H1 (cell line): Measurements from ENCODE around the gene SLC7A11. TPM values are rescaled to one million over a fixed set of nuclear protein-coding genes. Genes with fewer than 3 reads are reported as not detected.

ENCODE experiments used
- CTCF ChIA-PET: fragments of 300-600 bp; sonication (Branson Sonifier 250); formaldehyde crosslinking; loops from one replicate; lab custom pipeline; 2021; ENCODE audit not compliant: partially characterized antibody; lab: Charles Lee
- POLR2A ChIA-PET: fragments of 300-600 bp; sonication (Branson Sonifier 250); formaldehyde crosslinking; loops from one replicate; lab custom pipeline; 2021; ENCODE audit warnings: inconsistent platforms; ENCODE audit not compliant: partially characterized antibody; lab: Charles Lee
- DNase-seq, 2 experiments: peaks; one replicate each; pipeline versions ENCODE4 v3.0.0 to v3.0.0-alpha.2; 2010 to 2022; ENCODE audit warnings: low spot score in 2 of 2, low read depth in 1 of 2, mixed read lengths in 1 of 2
- FAIRE-seq: peaks from 2 replicates; lab custom pipeline; 2011; peaks lifted over from hg19 to GRCh38; lab: Jason Lieb, UNC
- H2AFZ ChIP-seq: 2 replicates; pipeline ENCODE4 v1.8.1; 2012; ENCODE audit warnings: low read length, inconsistent platforms
- H2AK5ac ChIP-seq: 2 replicates; pipeline ENCODE4 v1.6.1; 2013; ENCODE audit warnings: low read depth, low read length
- H2BK120ac ChIP-seq: replicated peaks from 2 replicates; pipeline ENCODE3; 2013; ENCODE audit warnings: low read depth, low read length, inconsistent platforms
- H2BK12ac ChIP-seq: 2 replicates; pipeline ENCODE4 v1.6.1; 2013; ENCODE audit warnings: low read depth, low read length
- H2BK15ac ChIP-seq: 2 replicates; pipeline ENCODE4 v1.6.1; 2013; ENCODE audit warnings: low read length
- H2BK20ac ChIP-seq: 2 replicates; pipeline ENCODE4 v1.6.1; 2013; ENCODE audit warnings: low read length
- H2BK5ac ChIP-seq: 2 replicates; pipeline ENCODE4 v1.6.1; 2013; ENCODE audit warnings: low read depth, low read length
- H3K14ac ChIP-seq: 2 replicates; pipeline ENCODE4 v1.6.1; 2013; ENCODE audit warnings: inconsistent platforms; ENCODE audit not compliant: insufficient read length
- H3K18ac ChIP-seq: 2 replicates; pipeline ENCODE4 v1.6.1; 2013; ENCODE audit warnings: low read length; ENCODE audit errors: extremely low read depth
- H3K23ac ChIP-seq: 2 replicates; pipeline ENCODE4 v1.6.1; 2013; ENCODE audit warnings: inconsistent platforms; ENCODE audit not compliant: insufficient read length
- H3K23me2 ChIP-seq: 2 replicates; pipeline ENCODE4 v1.6.1; 2013; ENCODE audit warnings: low read depth, low read length
- H3K27ac ChIP-seq: 2 replicates; pipeline ENCODE4 v1.6.1; 2011; ENCODE audit warnings: low read depth, low read length, inconsistent platforms
- H3K27me3 ChIP-seq, 4 experiments: replicated peaks in 1 of 4; 1 replicate in 1 of 4; 2 replicates in 3 of 4; pipeline versions ENCODE4 v1.6.1 to v1.8.1; 2011 to 2013; ENCODE audit warnings: low read length in 3 of 4, mild to moderate bottlenecking in 3 of 4, inconsistent platforms in 2 of 4, mixed read lengths in 2 of 4, moderate library complexity in 1 of 4; ENCODE audit not compliant: control insufficient read depth in 3 of 4, insufficient read depth in 3 of 4; ENCODE audit errors: extremely low read depth in 1 of 4
- H3K36me3 ChIP-seq, 4 experiments: 2 replicates each; pipeline versions ENCODE4 v1.6.1 to v1.8.1; 2011 to 2013; ENCODE audit warnings: mild to moderate bottlenecking in 4 of 4, low read length in 3 of 4, moderate library complexity in 2 of 4, control low read depth in 1 of 4, inconsistent platforms in 1 of 4; ENCODE audit not compliant: insufficient read depth in 4 of 4, control insufficient read depth in 2 of 4
- H3K4ac ChIP-seq: replicated peaks from 2 replicates; pipeline ENCODE3; 2013; ENCODE audit warnings: low read length, low read depth, mixed read lengths, inconsistent platforms; ENCODE audit not compliant: insufficient read length
- H3K4me1 ChIP-seq, 4 experiments: replicated peaks in 1 of 4; 1 replicate in 1 of 4; 2 replicates in 3 of 4; pipeline versions ENCODE4 v1.6.1 to v1.8.1; 2011 to 2013; ENCODE audit warnings: low read length in 3 of 4, inconsistent platforms in 2 of 4, mixed read lengths in 1 of 4; ENCODE audit not compliant: insufficient read depth in 4 of 4, control insufficient read depth in 3 of 4
- H3K4me2 ChIP-seq, 2 experiments: 2 replicates each; pipeline versions ENCODE4 v1.6.1 to v1.8.1; 2011 to 2013; ENCODE audit warnings: low read depth in 2 of 2, low read length in 2 of 2, control low read depth in 1 of 2, inconsistent platforms in 1 of 2, mild to moderate bottlenecking in 1 of 2; ENCODE audit not compliant: insufficient read depth in 1 of 2
- H3K4me3 ChIP-seq, 4 experiments: fragments of 200-600, 300-600 bp in 1 of 4; sonication (generic), shearing (Covaris generic), sonication (Bioruptor Twin) in 1 of 4; 2 replicates each; pipeline versions ENCODE4 v1.5.1 to v1.8.1; 2011 to 2016; ENCODE audit warnings: low read length in 4 of 4, low read depth in 3 of 4, control low read depth in 2 of 4, inconsistent platforms in 2 of 4, mild to moderate bottlenecking in 2 of 4, mixed read lengths in 1 of 4, moderate library complexity in 1 of 4; ENCODE audit not compliant: insufficient read depth in 2 of 4; ENCODE audit errors: extremely low read depth in 1 of 4
- H3K56ac ChIP-seq: replicated peaks from 2 replicates; pipeline ENCODE3; 2013; ENCODE audit warnings: low read depth, mild to moderate bottlenecking, mixed read lengths, low read length, inconsistent platforms; ENCODE audit not compliant: insufficient read length
- H3K79me1 ChIP-seq: 2 replicates; pipeline ENCODE4 v1.6.1; 2013; ENCODE audit warnings: low read depth, low read length, control low read depth
- H3K79me2 ChIP-seq, 2 experiments: 2 replicates each; pipeline versions ENCODE4 v1.6.1 to v1.8.1; 2012 to 2013; ENCODE audit warnings: low read length in 2 of 2, mild to moderate bottlenecking in 2 of 2, inconsistent platforms in 1 of 2; ENCODE audit not compliant: insufficient read depth in 2 of 2, control insufficient read depth in 1 of 2
- H3K9ac ChIP-seq, 4 experiments: replicated peaks in 1 of 4; 1 replicate in 1 of 4; 2 replicates in 3 of 4; pipeline versions ENCODE4 v1.6.1 to v1.8.1; 2011 to 2013; ENCODE audit warnings: low read depth in 3 of 4, low read length in 3 of 4, control low read depth in 2 of 4, mild to moderate bottlenecking in 2 of 4, moderate library complexity in 2 of 4, inconsistent platforms in 1 of 4; ENCODE audit errors: extremely low read depth in 1 of 4
- H3K9me3 ChIP-seq, 2 experiments: 2 replicates each; pipeline versions ENCODE4 v1.6.1 to v1.8.1; 2012 to 2013; ENCODE audit warnings: mild to moderate bottlenecking in 2 of 2, moderate library complexity in 2 of 2, control low read depth in 1 of 2, inconsistent platforms in 1 of 2, low read depth in 1 of 2, low read length in 1 of 2, mixed read lengths in 1 of 2; ENCODE audit not compliant: insufficient read depth in 2 of 2
- H4K20me1 ChIP-seq, 2 experiments: replicated peaks in 1 of 2; 2 replicates each; pipeline versions ENCODE3 to v1.8.1; 2011 to 2013; ENCODE audit warnings: inconsistent platforms in 2 of 2, low read length in 2 of 2, mild to moderate bottlenecking in 1 of 2; ENCODE audit not compliant: insufficient read depth in 2 of 2, control insufficient read depth in 1 of 2
- H4K5ac ChIP-seq: 2 replicates; pipeline ENCODE4 v1.6.1; 2013; ENCODE audit warnings: low read length, low read depth, mixed read lengths, inconsistent platforms; ENCODE audit not compliant: insufficient read length
- H4K8ac ChIP-seq: 2 replicates; pipeline ENCODE4 v1.8.0; 2013; ENCODE audit warnings: mild to moderate bottlenecking, moderate library complexity, low read length, inconsistent platforms; ENCODE audit not compliant: insufficient read depth; ENCODE audit errors: extremely low read depth
- H4K91ac ChIP-seq: replicated peaks from 2 replicates; pipeline ENCODE3; 2013; ENCODE audit warnings: low read length, mixed read lengths, inconsistent platforms; ENCODE audit not compliant: insufficient read length
- ATF2 ChIP-seq: IDR thresholded peaks from 2 replicates; pipeline ENCODE4 v1.6.1; 2012; ENCODE audit warnings: low read length, inconsistent platforms
- CBX8 ChIP-seq: fragments of 300-800, 300-1000 bp; sonication (generic); IDR thresholded peaks from 2 replicates; pipeline ENCODE4 v1.7.1; 2016; ENCODE audit warnings: low read depth, low read length, borderline replicate concordance
- CHD1 ChIP-seq: IDR thresholded peaks from 2 replicates; pipeline ENCODE4 v1.6.1; 2012; ENCODE audit warnings: low read depth, low read length, improper control_type of control experiment
- EZH2 ChIP-seq: fragments of 200-600 bp; sonication (generic); IDR thresholded peaks from 2 replicates; pipeline ENCODE4 v1.7.1; 2012; ENCODE audit warnings: low read depth, mild to moderate bottlenecking, moderate library complexity, low read length, inconsistent platforms; ENCODE audit not compliant: severe bottlenecking
- FOSL1 ChIP-seq: IDR thresholded peaks from 2 replicates; pipeline ENCODE4 v1.6.1; 2011; ENCODE audit warnings: mild to moderate bottlenecking, low read depth, low read length, moderate library complexity; ENCODE audit not compliant: insufficient read depth
- NANOG ChIP-seq: IDR thresholded peaks from 2 replicates; pipeline ENCODE4 v1.6.1; 2011; ENCODE audit warnings: low read length, low read depth, mild to moderate bottlenecking, inconsistent platforms; ENCODE audit not compliant: insufficient read depth, poor library complexity, severe bottlenecking
- POLR2AphosphoS5 ChIP-seq: IDR thresholded peaks from 2 replicates; pipeline ENCODE4 v1.6.1; 2011; ENCODE audit warnings: low read depth, low read length
- RFX5 ChIP-seq: IDR thresholded peaks from 2 replicates; pipeline ENCODE4 v1.6.1; 2011; ENCODE audit warnings: low read depth, low read length, improper control_type of control experiment, borderline replicate concordance
- RNF2 ChIP-seq: fragments of 200-900, 300-1000 bp; sonication (generic); IDR thresholded peaks from 2 replicates; pipeline ENCODE4 v1.7.1; 2016; ENCODE audit warnings: borderline replicate concordance, low read depth, mild to moderate bottlenecking, antibody characterized with exemption, low read length; ENCODE audit not compliant: poor library complexity, severe bottlenecking; ENCODE audit errors: missing control alignments
- SP4 ChIP-seq: IDR thresholded peaks from 2 replicates; pipeline ENCODE4 v1.6.1; 2012; ENCODE audit warnings: low read length, inconsistent platforms
- SRF ChIP-seq: IDR thresholded peaks from 2 replicates; pipeline ENCODE4 v1.6.1; 2011; ENCODE audit warnings: mild to moderate bottlenecking, low read depth, low read length, moderate library complexity
- WGBS, 2 experiments: shearing (Covaris generic) in 1 of 2; methylation state at CpG; one replicate each; pipeline versions ENCODE4 v1.1.6 to v1.1.7; 2013 to 2015; ENCODE audit warnings: low lambda C conversion rate in 2 of 2, mixed read lengths in 2 of 2, inconsistent platforms in 1 of 2, low coverage in 1 of 2, missing lambda C conversion rate in 1 of 2; ENCODE audit not compliant: insufficient replicate concordance in 2 of 2, insufficient coverage in 1 of 2, insufficient read length in 1 of 2; ENCODE audit errors: extremely low coverage in 1 of 2, missing lambda C conversion rate in 1 of 2; 5-methylcytosine and 5-hydroxymethylcytosine counted together
- polyA plus RNA-seq, 7 experiments: library from polyadenylated mRNA; depleted of rRNA in 3 of 7; stranded (reverse) in 5 of 7; unstranded in 2 of 7; fragments of >200 nt in 5 of 7; fragments of 200-250 nt in 2 of 7; gene quantifications; 1 replicate in 5 of 7; 2 replicates in 1 of 7; 4 replicates in 1 of 7; pipeline versions ENCODE4 v1.2.1 to v1.2.3, GENCODE V29; 2011 to 2013; ENCODE audit warnings: missing spikeins in 2 of 7, mixed read lengths in 2 of 7
- total RNA-seq: library from RNA; stranded (reverse); fragmentation: NEBNext Ultra II Directional; extraction: Animal tissue kit (Norgen Biotek cat#: 25700); gene quantifications from 2 replicates; pipeline ENCODE4 v1.2.1, GENCODE V29; 2021

The SLC7A11 gene
- total and polyA plus RNA-seq, 2 of the 8 experiments (the other 6 are each of a cell fraction or from before 2014, with no cell fraction given): 6.6 to 17.0 TPM

GRCh38 chr4:138277133-138277532 lies 35.0 kb upstream of the SLC7A11 start:
- DNase-seq (no peak), FAIRE-seq (no peak)
- Histone ChIP-seq H3K23ac (no peak overlapping the region), H2BK12ac (no peak overlapping the region), H4K8ac (no peak overlapping the region), H3K23me2 (0 out of 2 replicates have a peak, but pooled peaks cover 1% of the 10 kb centered on the region), H3K4me3 (no peak overlapping the region), H3K79me2 (no peaks in the 10 kb centered on the region), H4K5ac (no peak overlapping the region), H3K4me1 (no peaks in the 10 kb centered on the region), H4K91ac (no peak overlapping the region), H3K9ac (no peak overlapping the region), H3K36me3 (no peaks in the 10 kb centered on the region; a peak in 1 of 8 replicates), H3K27ac (no peak overlapping the region), H3K27me3 (no peaks in the 10 kb centered on the region), H3K14ac (no peak overlapping the region), H3K56ac (no peak overlapping the region), H2BK20ac (no peak overlapping the region), H2AFZ (0 out of 2 replicates have a peak overlapping the region, but pooled peaks have one; percentile 30), H3K4ac (no peak overlapping the region), H3K79me1 (no peaks in the 10 kb centered on the region), H3K9me3 (no peaks in the 10 kb centered on the region), H3K18ac (no peak overlapping the region), H2AK5ac (no peak overlapping the region), H2BK15ac (no peak overlapping the region), H4K20me1 (no peaks in the 10 kb centered on the region), H2BK5ac (no peak overlapping the region), H2BK120ac (no peak overlapping the region), H3K4me2 (no peak overlapping the region)
- POLR2A ChIA-PET: interaction anchor here (1.2 to 1.3 kb wide), 2 partner anchors 34 to 35 kb away, joined by 3 read pairs; partner anchors contain the start of gene SLC7A11
- CTCF ChIA-PET: interaction anchor here (0.7 to 2.0 kb wide), 3 partner anchors 9 to 20 kb away, joined by 3 to 7 read pairs (median 5); no protein-coding TSS in a partner anchor
- 97% methylated on average over 2 of the region's 2 CpGs; no CpG with 5 or more reads in 1 of the 2 experiments for WGBS, 2 experiments
- no peak for TF ChIP-seq RFX5
- no peak for TF ChIP-seq SP4
- TF ChIP-seq NANOG: no peak
- no peak for TF ChIP-seq RNF2
- TF ChIP-seq EZH2: no peak
- no peak for TF ChIP-seq CBX8
- TF ChIP-seq SRF: no peak
- no peak for TF ChIP-seq ATF2
- TF ChIP-seq FOSL1: no peak
- TF ChIP-seq POLR2AphosphoS5: no peak
- no peak for TF ChIP-seq CHD1
